Calu3 (cell line): Measurements from ENCODE around the gene RNF144A. TPM values are rescaled to one million over a fixed set of nuclear protein-coding genes. Genes with fewer than 3 reads are reported as not detected.

Source experiments
- BruUV-seq: library from RNA; stranded (reverse); fragments of 400-500 nt; replicated peaks from 2 replicates; lab custom pipeline; 2021; lab: Mats Ljungman, UMichigan
- CTCF ChIA-PET: fragments of 300-600 bp; sonication (Branson Sonifier 250); formaldehyde crosslinking; loops from one replicate; lab custom pipeline; 2022; ENCODE audit warnings: antibody characterized with exemption; lab: Charles Lee
- DNase-seq: peaks from one replicate; pipeline ENCODE4 v3.0.0; 2022
- H3K27ac Mint-ChIP-seq: one replicate; pipeline ENCODE4 v1.8.0; 2022; ENCODE audit warnings: mixed read lengths; ENCODE audit not compliant: unreplicated experiment
- H3K27me3 Mint-ChIP-seq: one replicate; pipeline ENCODE4 v1.8.0; 2022; ENCODE audit warnings: mixed read lengths; ENCODE audit not compliant: unreplicated experiment
- H3K36me3 Mint-ChIP-seq: one replicate; pipeline ENCODE4 v1.8.0; 2022; ENCODE audit warnings: mild to moderate bottlenecking, moderate library complexity, mixed read lengths; ENCODE audit not compliant: insufficient read depth, unreplicated experiment
- H3K4me1 Mint-ChIP-seq: one replicate; pipeline ENCODE4 v1.8.0; 2022; ENCODE audit warnings: mild to moderate bottlenecking, low read depth, mixed read lengths; ENCODE audit not compliant: unreplicated experiment
- H3K4me3 Mint-ChIP-seq: one replicate; pipeline ENCODE4 v1.8.0; 2022; ENCODE audit warnings: mild to moderate bottlenecking, low read depth, moderate library complexity, mixed read lengths; ENCODE audit not compliant: unreplicated experiment
- H3K9me3 Mint-ChIP-seq: one replicate; pipeline ENCODE4 v1.8.0; 2022; ENCODE audit warnings: low read depth, mixed read lengths; ENCODE audit not compliant: unreplicated experiment
- CTCF ChIP-seq: fragments of 200-600 bp; IDR thresholded peaks from one replicate; pipeline ENCODE4 v1.8.0; 2022; ENCODE audit warnings: antibody characterized with exemption; ENCODE audit not compliant: unreplicated experiment
- intact Hi-C: fragments of 100-400 bp; cut with micrococcal nuclease; formaldehyde crosslinking; loops from one replicate; pipeline ENCODE4 v1.10.0; 2022; ENCODE audit not compliant: unreplicated experiment
- total RNA-seq: library from RNA; stranded (reverse); gene quantifications from 2 replicates; pipeline ENCODE4 v1.2.3, GENCODE V29; 2022

RNF144A gene
- total RNA-seq, 1 experiment from 2014 or later, result 13.7 TPM

DNA sequence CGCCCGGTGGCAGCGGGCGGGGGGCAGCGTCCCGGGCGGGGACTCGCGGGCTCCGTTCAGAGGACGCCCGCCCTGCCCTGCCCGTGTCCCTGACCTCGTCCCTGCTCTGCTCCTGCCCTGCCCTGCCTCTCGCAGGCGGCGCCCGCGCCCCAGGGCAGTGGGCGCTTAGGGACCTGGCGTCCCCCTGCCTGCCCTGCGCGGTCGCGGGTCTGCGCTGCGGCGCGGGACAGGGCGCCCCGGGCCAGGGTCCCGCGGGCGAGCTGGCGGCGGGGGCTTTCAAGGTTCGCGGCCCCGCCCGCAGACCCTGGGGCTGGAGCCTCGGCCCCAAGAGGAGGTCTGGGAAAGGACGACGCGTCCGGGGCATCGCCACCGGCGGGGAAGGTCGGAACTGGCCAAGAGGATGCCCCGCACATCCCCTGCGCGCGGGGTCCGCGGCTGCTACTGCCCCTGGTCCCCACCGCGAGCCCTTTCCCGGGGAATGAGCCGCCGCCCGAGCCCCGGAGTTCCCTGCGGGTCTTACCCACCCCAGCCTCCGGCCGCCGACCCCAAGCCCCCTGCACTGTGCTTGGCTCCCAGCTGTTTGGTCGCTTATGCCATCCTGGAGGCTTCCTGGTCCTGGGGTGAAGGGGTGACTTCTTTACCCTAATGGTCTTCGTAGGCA lies 679 bp downstream of the RNF144A start:
- intact Hi-C loops, result no loop called here
- Mint-ChIP-seq H3K27me3 (no peaks in the 10 kb centered on the region), H3K9me3 (no peaks in the 10 kb centered on the region), H3K4me3 (peak overlapping the region; percentile 58), H3K27ac (no peak overlapping the region), H3K4me1 (peaks cover 54% of the 10 kb centered on the region), H3K36me3 (peaks cover 24% of the 10 kb centered on the region)
- CTCF ChIA-PET, result no interaction called here
- no peak for TF ChIP-seq CTCF
- peak; percentile 31 for DNase-seq
- BruUV-seq, result no TSS peak

DNA sequence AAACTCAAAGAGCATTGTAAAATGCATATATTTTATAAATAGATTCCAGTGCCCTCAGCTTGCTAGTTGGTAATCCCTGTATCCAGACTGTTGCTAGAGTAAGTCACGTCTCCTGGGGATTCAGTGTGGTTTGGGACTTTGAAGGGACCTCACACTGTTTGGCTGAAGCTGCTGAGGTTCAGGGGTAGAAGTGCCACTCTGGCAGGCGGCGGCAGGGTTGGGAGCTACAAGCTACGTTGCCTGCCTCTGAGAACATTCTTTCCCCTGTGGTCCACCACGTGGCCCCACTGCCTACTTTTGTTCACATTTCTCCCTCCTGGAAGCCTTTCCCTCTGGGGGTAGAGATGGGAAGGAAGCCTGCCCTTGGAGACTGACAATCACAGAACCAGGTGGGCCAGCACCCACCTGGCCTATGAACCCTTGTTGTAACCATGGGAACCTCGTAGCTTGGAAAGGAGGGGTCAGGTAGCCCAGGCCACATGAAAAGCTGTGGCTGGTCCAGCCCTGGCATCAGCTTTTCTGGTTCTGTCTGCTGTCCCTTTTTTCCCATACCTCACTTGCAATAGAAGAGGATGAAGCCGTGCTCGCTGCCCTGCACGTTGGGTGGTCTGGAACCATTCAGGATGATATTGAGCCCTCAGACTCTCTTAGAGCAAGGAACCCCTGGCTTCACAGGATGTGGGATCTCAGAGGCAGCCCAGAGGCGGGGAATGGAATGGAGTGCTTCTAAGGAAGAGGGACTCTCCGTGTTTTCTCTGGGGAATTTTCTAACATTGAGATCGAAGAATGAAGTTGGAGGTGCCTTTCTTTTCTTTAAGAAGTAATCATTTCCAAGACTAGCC lies 2.9 kb downstream of the RNF144A start:
- H3K27me3 Mint-ChIP-seq, result no peaks in the 10 kb centered on the region
- H3K36me3 Mint-ChIP-seq, result peaks cover 18% of the 10 kb centered on the region
- CTCF ChIA-PET, result interaction anchor here (1.1 to 3.8 kb wide), 2 partner anchors 111 kb away, joined by 3 to 20 read pairs; no protein-coding TSS in a partner anchor
- peaks cover 55% of the 10 kb centered on the region for H3K4me1 Mint-ChIP-seq
- H3K27ac Mint-ChIP-seq, result no peak overlapping the region
- H3K9me3 Mint-ChIP-seq, result no peaks in the 10 kb centered on the region
- no peak overlapping the region for H3K4me3 Mint-ChIP-seq
- intact Hi-C loops, result loop anchor here (5.0 kb wide), 1 partner anchor 112 kb away; no protein-coding TSS in a partner anchor
- no TSS peak for BruUV-seq
- no peak for DNase-seq
- no peak for TF ChIP-seq CTCF

DNA sequence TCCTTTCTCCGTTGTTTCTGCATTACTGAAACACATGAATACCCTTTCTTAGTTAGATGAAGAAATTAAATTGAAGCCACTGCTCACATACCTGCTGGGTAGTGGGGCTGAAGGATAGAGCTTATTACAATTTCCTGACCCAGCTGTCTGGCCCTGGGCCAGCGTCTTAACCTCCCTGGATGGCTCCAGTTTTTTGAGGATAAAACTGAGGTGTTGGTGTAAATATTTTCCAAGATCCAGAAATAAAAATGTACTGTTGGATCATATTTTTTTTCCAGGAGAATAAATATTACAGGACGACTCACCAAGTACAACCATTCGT lies 3.5 kb downstream of the RNF144A start:
- H3K27me3 Mint-ChIP-seq, result no peaks in the 10 kb centered on the region
- peaks cover 49% of the 10 kb centered on the region for H3K4me1 Mint-ChIP-seq
- TF ChIP-seq CTCF, result no peak
- H3K36me3 Mint-ChIP-seq, result peaks cover 18% of the 10 kb centered on the region
- H3K27ac Mint-ChIP-seq, result no peak overlapping the region
- DNase-seq, result no peak
- no TSS peak for BruUV-seq
- no peaks in the 10 kb centered on the region for H3K9me3 Mint-ChIP-seq
- CTCF ChIA-PET, result interaction anchor here (3.8 kb wide), 1 partner anchor 111 kb away, joined by 20 read pairs; no protein-coding TSS in a partner anchor
- no peak overlapping the region for H3K4me3 Mint-ChIP-seq
- intact Hi-C loops, result loop anchor here (5.0 kb wide), 1 partner anchor 112 kb away; no protein-coding TSS in a partner anchor

- no peaks in the 10 kb centered on the region for H3K9me3 Mint-ChIP-seq
- no TSS peak for BruUV-seq
- no peak overlapping the region for H3K4me3 Mint-ChIP-seq
- H3K36me3 Mint-ChIP-seq, result peaks cover 18% of the 10 kb centered on the region
- intact Hi-C loops, result loop anchor here (5.0 kb wide), 1 partner anchor 111 kb away; no protein-coding TSS in a partner anchor
- H3K27ac Mint-ChIP-seq, result no peak overlapping the region
- TF ChIP-seq CTCF, result no peak
- H3K27me3 Mint-ChIP-seq, result no peaks in the 10 kb centered on the region
- CTCF ChIA-PET, result interaction anchor here (3.8 kb wide), 1 partner anchor 110 kb away, joined by 20 read pairs; no protein-coding TSS in a partner anchor
- no peak for DNase-seq
- peaks cover 47% of the 10 kb centered on the region for H3K4me1 Mint-ChIP-seq
These were observed 4.2 kb downstream of the RNF144A start for GRCh38 chr2:6921321-6921922.
